GOT3 (cell line): ENCODE data around the gene LRRIQ4.

Experiments
- DNase-seq: peaks from one replicate; lab custom pipeline; 2025; ENCODE audit warnings: mixed read lengths; lab: John Stamatoyannopoulos, UW

LRRIQ4 gene

DNA sequence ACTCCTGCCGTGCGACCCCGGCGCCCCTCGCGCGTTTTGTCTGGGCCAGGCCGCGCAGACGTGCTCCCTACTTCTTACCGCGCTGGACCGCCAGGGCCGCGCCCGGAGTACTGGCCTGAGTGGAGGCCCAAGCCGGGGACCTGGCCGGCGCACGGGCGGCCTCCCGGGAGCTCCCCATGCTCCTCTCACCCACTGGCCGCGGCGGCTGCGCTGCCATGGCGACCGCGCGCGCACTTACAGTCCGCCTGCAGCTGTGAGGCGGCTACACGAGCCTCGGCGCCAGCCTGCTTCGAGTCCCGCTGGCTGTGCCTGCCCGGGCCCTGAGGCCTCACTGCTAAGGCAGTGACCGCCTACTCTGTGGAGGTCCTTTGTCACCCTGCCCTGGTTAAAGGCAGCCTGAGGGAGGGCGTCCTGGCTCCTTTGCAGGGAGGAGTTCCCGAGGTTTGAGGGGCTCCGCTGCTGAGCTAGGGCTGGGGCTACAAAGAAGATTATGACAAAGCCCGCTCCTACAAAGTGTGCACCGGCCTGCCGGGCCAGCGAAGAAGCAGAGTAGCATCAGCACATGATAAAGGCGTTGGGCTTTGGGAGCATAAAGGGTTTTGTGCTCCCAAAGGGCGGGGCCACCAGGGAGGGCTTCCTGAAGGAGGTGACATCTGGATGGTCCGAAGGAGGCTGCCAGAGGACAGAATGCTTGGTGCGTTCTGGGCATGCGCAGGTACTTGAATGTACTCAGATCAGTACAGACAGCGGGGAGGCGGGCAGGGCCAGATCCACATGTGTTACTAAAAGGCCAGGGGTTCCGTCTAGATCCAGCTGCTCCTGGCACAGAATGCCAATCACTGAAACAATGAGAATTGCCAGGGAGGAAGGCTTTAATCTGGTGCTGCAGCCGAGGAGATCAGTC lies at the start of gene LRRIQ4, which contains the start of gene LRRC34:
Gene LRRIQ4 (plus strand): TSS at position 539 of the 904 bp plus-strand sequence. CDS start 9,052 bp downstream, outside the sequence.
Gene LRRC34 (minus strand): TSS at position 573 of the 904 bp plus-strand sequence. CDS start 356 bp downstream, at position 217.
- DNase-seq, result peak; percentile 52

DNA sequence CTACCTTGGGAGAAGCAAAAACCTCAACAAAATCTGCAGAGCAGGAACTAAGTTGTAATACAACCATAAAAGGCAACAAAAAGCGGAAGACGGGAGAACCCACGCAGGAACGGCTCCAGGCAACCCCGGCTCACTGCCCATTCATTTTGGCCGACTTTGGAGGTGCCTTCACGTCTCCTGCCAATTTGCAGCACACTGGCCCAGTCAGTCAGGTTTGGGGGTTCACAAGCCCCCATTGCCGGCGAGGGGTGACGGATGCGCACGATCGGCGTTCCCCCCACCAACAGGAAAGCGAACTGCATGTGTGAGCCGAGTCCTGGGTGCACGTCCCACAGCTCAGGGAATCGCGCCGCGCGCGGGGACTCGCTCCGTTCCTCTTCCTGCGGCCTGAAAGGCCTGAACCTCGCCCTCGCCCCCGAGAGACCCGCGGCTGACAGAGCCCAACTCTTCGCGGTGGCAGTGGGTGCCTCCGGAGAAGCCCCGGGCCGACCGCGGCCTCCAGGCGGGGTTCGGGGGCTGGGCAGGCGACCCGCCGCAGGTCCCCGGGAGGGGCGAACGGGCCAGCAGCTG lies 48.3 kb upstream of the LRRIQ4 start:
- peak; percentile 65 for DNase-seq

DNA sequence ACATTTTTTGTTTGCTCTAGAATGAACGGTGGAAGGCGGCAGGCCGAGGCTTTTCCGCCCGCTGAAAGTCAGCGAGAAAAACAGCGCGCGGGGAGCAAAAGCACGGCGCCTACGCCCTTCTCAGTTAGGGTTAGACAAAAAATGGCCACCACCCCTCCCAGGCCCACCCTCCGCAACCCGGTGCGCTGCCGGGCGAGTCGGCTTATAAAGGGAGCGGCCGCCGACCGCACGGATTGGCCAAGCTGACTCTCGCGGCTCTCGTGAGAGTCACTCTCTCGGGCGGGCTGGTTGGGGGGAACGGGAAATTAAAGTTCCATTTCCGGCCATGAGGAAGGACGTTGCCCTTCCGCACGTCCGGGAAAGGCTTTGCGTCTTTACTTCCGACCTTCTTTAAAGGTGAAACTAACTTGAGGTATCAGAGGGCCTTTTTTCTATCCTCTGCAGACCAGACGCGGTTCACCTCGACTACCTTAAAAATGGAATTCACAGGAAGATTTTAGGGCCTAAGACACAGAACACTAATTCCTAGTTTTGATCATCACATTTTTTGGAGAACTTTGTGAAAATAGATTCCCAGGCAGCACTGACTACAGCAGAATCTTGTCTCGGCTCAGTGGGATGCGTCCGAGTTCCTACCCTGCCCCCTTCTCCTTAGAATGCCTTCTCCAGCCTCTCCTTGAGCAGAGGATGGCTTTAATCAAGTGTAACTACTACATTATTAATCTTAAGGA lies 47.6 kb upstream of the LRRIQ4 start, which contains the start of gene TERC:
Gene TERC (minus strand): TSS at position 179 of the 731 bp plus-strand sequence.
- DNase-seq, result peak; percentile 90

GRCh38 chr3:169769287-169770181 lies 43.1 kb upstream of the LRRIQ4 start, which contains the start of gene ACTRT3:
Gene ACTRT3, minus strand, starts transcription at chr3:169769561. Its CDS starts 41 bp downstream, at chr3:169769520.
- peak; percentile 52 for DNase-seq

- peak; percentile 50 for DNase-seq
Observed at GRCh38 chr3:169771497-169772304, 41.0 kb upstream of the LRRIQ4 start.

GRCh38 chr3:169772305-169772896 lies 40.3 kb upstream of the LRRIQ4 start:
- DNase-seq, result no peak

DNA sequence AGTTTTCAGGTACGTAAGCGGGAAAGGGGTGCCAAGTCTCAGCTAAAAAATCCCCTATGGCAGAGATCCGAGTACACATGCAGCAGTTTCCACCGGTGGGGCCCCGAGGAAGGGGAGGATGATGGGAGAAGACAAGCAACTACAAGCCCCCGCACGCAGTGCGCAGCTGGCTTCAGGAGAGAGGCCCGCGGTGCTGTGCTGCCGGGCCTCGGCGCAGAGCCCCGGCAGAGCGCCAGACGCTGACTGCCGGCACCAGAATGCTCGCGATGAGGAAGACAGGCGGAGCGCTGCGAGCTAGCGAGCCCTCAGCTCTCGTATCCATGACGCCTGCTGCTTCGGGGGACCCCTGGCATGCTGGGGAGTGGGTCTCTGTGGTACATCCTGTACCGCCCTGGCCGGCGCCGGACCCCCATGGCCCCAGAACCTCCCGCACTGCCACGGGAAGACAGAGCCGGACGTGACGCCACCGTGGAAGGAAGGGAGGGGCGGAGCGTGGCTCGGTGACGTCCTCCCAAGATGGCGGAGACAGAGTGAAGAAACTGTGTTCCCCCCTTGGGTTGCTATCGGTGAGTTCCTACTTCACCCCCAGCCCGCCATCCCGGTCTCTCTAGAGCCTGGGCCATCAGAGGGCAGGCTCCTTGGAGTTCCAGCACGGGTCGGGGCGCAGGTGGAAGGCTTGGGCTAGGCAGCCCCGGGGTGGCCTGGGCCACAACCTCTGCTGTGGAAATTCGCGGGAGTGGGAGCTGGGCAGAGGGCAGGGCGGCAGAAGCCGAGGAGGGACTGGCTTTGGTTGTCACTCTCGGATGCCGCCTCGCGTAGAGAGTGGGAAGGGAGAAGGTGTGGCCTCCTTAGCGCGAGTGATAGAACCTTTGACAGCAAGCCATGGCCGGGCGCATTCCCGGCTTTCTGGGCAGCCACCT lies 39.5 kb upstream of the LRRIQ4 start, which contains the start of gene MYNN:
Gene MYNN (plus strand): TSS at position 500 of the 920 bp plus-strand sequence. CDS start 900 bp downstream, outside the sequence.
- DNase-seq, result peak; percentile 93

- DNase-seq, result no peak
Observed at GRCh38 chr3:169774186-169774585, 38.5 kb upstream of the LRRIQ4 start.

- DNase-seq, result no peak
Observed at GRCh38 chr3:169777822-169778221, 34.8 kb upstream of the LRRIQ4 start.

- no peak for DNase-seq
Observed at GRCh38 chr3:169780742-169781141, 31.9 kb upstream of the LRRIQ4 start.

DNA sequence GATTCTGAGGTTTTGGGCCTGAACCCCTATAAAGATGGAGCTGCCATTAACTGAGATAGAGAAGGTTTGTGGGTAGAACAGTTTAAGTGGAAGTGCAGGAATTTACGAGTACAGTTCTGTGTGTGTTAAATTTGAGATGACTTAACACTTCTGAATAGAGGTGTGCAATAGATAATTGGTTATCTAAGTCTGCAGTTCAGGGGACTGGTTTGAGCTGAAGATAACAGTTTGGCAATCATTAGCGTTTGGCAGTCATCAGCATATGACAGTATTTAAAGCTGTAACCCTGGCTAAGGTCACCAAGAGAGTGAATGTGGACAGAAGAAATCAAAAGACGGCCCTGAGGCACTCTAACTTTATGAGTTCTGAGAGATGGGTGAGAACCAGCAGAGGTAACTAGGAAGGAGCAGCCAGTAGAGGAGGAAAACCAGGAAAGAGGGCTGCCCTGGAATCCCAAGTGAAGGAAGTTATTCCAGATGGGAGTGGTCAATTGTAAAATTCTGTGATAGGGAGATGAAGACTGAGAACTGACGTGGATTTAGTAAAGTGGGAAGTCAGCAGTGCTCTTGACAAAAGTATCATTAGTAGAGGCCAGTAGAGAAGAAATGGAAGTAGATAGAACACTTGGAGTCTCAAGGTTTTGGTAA lies 31.3 kb upstream of the LRRIQ4 start:
- no peak for DNase-seq

- DNase-seq, result no peak
Observed at GRCh38 chr3:169787120-169787519, 25.6 kb upstream of the LRRIQ4 start.

GRCh38 chr3:169787791-169788190 lies 24.9 kb upstream of the LRRIQ4 start:
- no peak for DNase-seq

DNA sequence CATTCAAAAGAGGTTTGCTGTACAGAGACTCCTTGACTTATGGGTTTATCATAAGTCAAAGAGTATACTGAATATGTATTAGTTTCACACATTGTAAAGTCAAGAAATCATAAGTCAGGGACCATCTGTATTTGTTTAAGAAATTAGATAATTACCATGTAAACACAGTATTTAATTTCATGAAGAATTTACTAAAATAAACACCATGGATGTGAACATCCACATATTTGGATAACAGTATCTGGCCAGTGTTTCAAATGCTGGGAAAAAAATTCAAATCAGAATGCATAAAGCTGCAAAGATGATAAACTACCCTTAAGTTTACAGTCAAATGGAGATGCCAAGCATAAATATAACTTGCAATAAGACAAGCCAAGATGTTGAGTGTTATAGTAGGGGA lies 22.5 kb upstream of the LRRIQ4 start:
- DNase-seq, result no peak

DNA sequence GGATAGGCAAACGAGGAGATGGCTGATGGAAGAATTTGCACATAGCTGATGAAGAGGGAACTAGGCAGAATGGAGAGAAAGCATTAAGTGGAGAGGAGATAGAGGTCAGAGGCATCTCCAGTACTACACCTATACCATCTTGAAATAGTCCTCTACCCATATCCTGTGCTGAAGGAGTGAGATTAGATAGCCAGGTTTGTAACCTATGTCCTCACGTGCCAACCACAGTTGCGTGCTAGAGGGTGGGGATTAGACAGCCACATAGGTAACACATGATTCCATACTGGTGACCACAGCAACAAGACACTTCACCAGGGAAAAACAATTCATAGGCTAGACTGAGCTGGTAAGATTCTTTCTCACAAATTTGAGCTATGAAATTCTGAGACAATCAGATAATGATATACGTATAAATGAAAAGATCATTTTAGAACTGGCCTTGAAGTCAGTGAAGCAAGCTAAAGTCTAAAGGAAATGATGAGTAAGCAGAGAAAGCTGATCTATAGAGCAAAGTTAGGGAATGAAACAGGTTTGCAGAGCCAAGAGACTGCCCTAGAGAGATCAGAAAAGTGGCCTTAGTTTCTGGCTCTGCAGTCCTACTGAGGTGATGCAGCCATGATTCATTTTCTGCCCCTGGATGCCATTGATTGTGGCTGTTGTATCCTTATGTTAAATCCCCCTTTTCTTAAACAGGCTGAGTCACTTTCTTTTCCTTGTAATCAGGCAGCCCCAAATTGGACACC lies 21.8 kb upstream of the LRRIQ4 start:
- no peak for DNase-seq

DNA sequence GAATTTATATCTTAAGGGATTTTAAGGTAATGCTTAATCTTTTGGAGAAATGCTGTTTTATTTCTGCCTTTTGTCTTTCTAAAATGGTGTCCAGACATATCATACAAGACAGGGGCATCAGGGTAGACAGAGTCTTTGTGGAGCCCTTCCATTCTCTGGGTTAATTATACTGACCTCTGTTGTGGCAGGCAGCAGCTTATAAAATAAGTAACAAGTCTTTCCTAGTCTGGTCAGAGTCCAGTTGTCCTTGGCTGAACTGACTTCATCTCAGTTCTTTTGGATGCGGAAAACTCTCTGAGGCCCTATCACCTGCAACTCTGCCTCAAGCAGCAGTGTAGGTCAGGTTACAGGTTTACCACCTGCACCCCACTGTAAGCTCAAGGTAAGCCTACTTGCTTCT lies 20.3 kb upstream of the LRRIQ4 start:
- no peak for DNase-seq

GRCh38 chr3:169804681-169805080 lies 8.0 kb upstream of the LRRIQ4 start:
- no peak for DNase-seq
